H1 (cell line): ENCODE data around the gene CELSR1. TPM values are rescaled to one million over a fixed set of nuclear protein-coding genes. Genes with fewer than 3 reads are reported as not detected.

Experiments used
- BRCA1 ChIP-seq: IDR thresholded peaks from 2 replicates; pipeline ENCODE4 v1.6.1; 2012; ENCODE audit warnings: low read depth, low read length, improper control_type of control experiment
- CHD2 ChIP-seq: IDR thresholded peaks from 2 replicates; pipeline ENCODE4 v1.6.1; 2012; ENCODE audit warnings: low read length, improper control_type of control experiment
- KDM4A ChIP-seq: IDR thresholded peaks from one replicate; pipeline ENCODE4 v1.7.1; 2012; ENCODE audit warnings: low read depth, mild to moderate bottlenecking, moderate library complexity, low read length, inconsistent platforms; ENCODE audit not compliant: severe bottlenecking
- POU5F1 ChIP-seq: IDR thresholded peaks from 2 replicates; pipeline ENCODE4 v1.6.1; 2011; ENCODE audit warnings: low read depth, mild to moderate bottlenecking, low read length, moderate library complexity
- polyA plus RNA-seq, 7 experiments: library from polyadenylated mRNA; depleted of rRNA in 3 of 7; stranded (reverse) in 5 of 7; unstranded in 2 of 7; fragments of >200 nt in 5 of 7; fragments of 200-250 nt in 2 of 7; gene quantifications; 1 replicate in 5 of 7; 2 replicates in 1 of 7; 4 replicates in 1 of 7; pipeline versions ENCODE4 v1.2.1 to v1.2.3, GENCODE V29; 2011 to 2013; ENCODE audit warnings: missing spikeins in 2 of 7, mixed read lengths in 2 of 7
- total RNA-seq: library from RNA; stranded (reverse); fragmentation: NEBNext Ultra II Directional; extraction: Animal tissue kit (Norgen Biotek cat#: 25700); gene quantifications from 2 replicates; pipeline ENCODE4 v1.2.1, GENCODE V29; 2021

Gene CELSR1
- total and polyA plus RNA-seq, 2 of the 8 experiments (the other 6 are each of a cell fraction or from before 2014, with no cell fraction given) = 9.0 to 12.4 TPM

GRCh38 chr22:46453829-46454503 lies 83.5 kb downstream of the CELSR1 start (continued):
- TF ChIP-seq POU5F1 (no peak), BRCA1 (no peak), CHD2 (no peak), KDM4A (no peak)
- TF ChIP-seq, all 59 proteins: peak for 0
